Panc1 (cell line): ENCODE results near the gene GC. TPM values are rescaled to one million over a fixed set of nuclear protein-coding genes. Genes with fewer than 3 reads are reported as not detected.

Experiments used
- ATAC-seq: fragments of 200-7000 bp; cut with Tn5 transposase; 2 replicates; pipeline ENCODE4 v1.9.1; 2020; ENCODE audit warnings: mild to moderate bottlenecking, moderate library complexity
- BruUV-seq: library from RNA; stranded (reverse); fragments of 400-500 nt; replicated peaks from 2 replicates; lab custom pipeline; 2021; lab: Mats Ljungman, UMichigan
- CTCF ChIA-PET: fragments of 300-600 bp; sonication (Branson Sonifier 250); formaldehyde crosslinking; loops from one replicate; lab custom pipeline; 2022; ENCODE audit warnings: antibody characterized with exemption; lab: Charles Lee
- POLR2A ChIA-PET: fragments of 300-600 bp; sonication (Branson Sonifier 250); formaldehyde crosslinking; loops from one replicate; lab custom pipeline; 2022; ENCODE audit warnings: antibody characterized with exemption; lab: Charles Lee
- DNase-seq: peaks from one replicate; pipeline ENCODE4 v3.0.0-alpha.2; 2010; ENCODE audit warnings: low read depth, low spot score
- H3K27ac ChIP-seq: 2 replicates; pipeline ENCODE4 v1.5.1; 2011; ENCODE audit warnings: mild to moderate bottlenecking, low read length, inconsistent platforms
- H3K27me3 ChIP-seq: fragments of 200-500 bp; sonication (Bioruptor generic); 2 replicates; pipeline ENCODE4 v1.6.0; 2014; ENCODE audit warnings: low read length, inconsistent platforms; ENCODE audit not compliant: control insufficient read depth, insufficient read depth
- H3K36me3 ChIP-seq: fragments of 200-500 bp; sonication (Bioruptor generic); 2 replicates; pipeline ENCODE4 v1.5.1; 2014; ENCODE audit warnings: inconsistent platforms, mild to moderate bottlenecking, low read length, moderate library complexity; ENCODE audit not compliant: control insufficient read depth, insufficient read depth
- H3K4me1 ChIP-seq: 2 replicates; pipeline ENCODE4 v1.5.1; 2011; ENCODE audit warnings: inconsistent platforms, mild to moderate bottlenecking, low read length, moderate library complexity; ENCODE audit not compliant: control insufficient read depth, insufficient read depth
- H3K4me3 ChIP-seq, 2 experiments: 2 replicates each; pipeline ENCODE4 v1.5.1; 2011 to 2012; ENCODE audit warnings: low read depth in 2 of 2, low read length in 2 of 2, mild to moderate bottlenecking in 2 of 2, inconsistent platforms in 1 of 2, moderate library complexity in 1 of 2
- H3K9me3 ChIP-seq: fragments of 200-500 bp; sonication (Bioruptor generic); 2 replicates; pipeline ENCODE4 v1.5.1; 2014; ENCODE audit warnings: low read depth, mild to moderate bottlenecking, inconsistent platforms, low read length, moderate library complexity; ENCODE audit not compliant: control insufficient read depth, insufficient read depth
- POLR2AphosphoS5 ChIP-seq: IDR thresholded peaks from 2 replicates; pipeline ENCODE4 v1.6.1; 2012; ENCODE audit warnings: mild to moderate bottlenecking, low read depth, low read length, moderate library complexity
- SIN3A ChIP-seq: IDR thresholded peaks from 2 replicates; pipeline ENCODE4 v1.6.1; 2012; ENCODE audit warnings: low read depth, mild to moderate bottlenecking, low read length, moderate library complexity, borderline replicate concordance; ENCODE audit not compliant: insufficient read depth
- TCF7L2 ChIP-seq: IDR thresholded peaks from 2 replicates; pipeline ENCODE4 v1.6.1; 2011; ENCODE audit warnings: mild to moderate bottlenecking, low read depth, low read length, inconsistent platforms
- in situ Hi-C: cut with HindIII; loops from 2 replicates; pipeline ENCODE4 v1.10.0; 2016; ENCODE audit warnings: low sequenced_read_pairs, low pct_unique_long_range_greater_than_20kb
- intact Hi-C: fragments of 100-400 bp; cut with micrococcal nuclease; formaldehyde crosslinking; loops from one replicate; pipeline ENCODE4 v1.10.0; 2022; ENCODE audit not compliant: unreplicated experiment
- total RNA-seq: library from RNA; stranded (reverse); gene quantifications from one replicate; pipeline ENCODE4 v1.2.1, GENCODE V29; 2021; ENCODE audit not compliant: unreplicated experiment
- TF ChIP-seq, protein P1 (sequence below), 2 experiments: IDR thresholded peaks; 2 replicates each; pipeline ENCODE4 v1.6.1; 2011 to 2012; ENCODE audit warnings: low read depth in 2 of 2, control low read depth in 1 of 2, low read length in 1 of 2, mild to moderate bottlenecking in 1 of 2, moderate library complexity in 1 of 2; ENCODE audit not compliant: insufficient read depth in 1 of 2
- TF ChIP-seq, protein P2 (sequence below): fragments of 450-650 bp; IDR thresholded peaks from 2 replicates; pipeline ENCODE4 v1.5.1; 2017; ENCODE audit warnings: mild to moderate bottlenecking

The GC gene
- total RNA-seq, 1 experiment from 2014 or later, result 0.31 TPM

GRCh38 chr4:71698141-71698540 is 85.7 kb downstream of the GC start:
- intact Hi-C loops (no loop called here), in situ Hi-C loops (no loop called here)
- no peak overlapping the region for H3K27ac ChIP-seq
- TF ChIP-seq, protein P1, sequence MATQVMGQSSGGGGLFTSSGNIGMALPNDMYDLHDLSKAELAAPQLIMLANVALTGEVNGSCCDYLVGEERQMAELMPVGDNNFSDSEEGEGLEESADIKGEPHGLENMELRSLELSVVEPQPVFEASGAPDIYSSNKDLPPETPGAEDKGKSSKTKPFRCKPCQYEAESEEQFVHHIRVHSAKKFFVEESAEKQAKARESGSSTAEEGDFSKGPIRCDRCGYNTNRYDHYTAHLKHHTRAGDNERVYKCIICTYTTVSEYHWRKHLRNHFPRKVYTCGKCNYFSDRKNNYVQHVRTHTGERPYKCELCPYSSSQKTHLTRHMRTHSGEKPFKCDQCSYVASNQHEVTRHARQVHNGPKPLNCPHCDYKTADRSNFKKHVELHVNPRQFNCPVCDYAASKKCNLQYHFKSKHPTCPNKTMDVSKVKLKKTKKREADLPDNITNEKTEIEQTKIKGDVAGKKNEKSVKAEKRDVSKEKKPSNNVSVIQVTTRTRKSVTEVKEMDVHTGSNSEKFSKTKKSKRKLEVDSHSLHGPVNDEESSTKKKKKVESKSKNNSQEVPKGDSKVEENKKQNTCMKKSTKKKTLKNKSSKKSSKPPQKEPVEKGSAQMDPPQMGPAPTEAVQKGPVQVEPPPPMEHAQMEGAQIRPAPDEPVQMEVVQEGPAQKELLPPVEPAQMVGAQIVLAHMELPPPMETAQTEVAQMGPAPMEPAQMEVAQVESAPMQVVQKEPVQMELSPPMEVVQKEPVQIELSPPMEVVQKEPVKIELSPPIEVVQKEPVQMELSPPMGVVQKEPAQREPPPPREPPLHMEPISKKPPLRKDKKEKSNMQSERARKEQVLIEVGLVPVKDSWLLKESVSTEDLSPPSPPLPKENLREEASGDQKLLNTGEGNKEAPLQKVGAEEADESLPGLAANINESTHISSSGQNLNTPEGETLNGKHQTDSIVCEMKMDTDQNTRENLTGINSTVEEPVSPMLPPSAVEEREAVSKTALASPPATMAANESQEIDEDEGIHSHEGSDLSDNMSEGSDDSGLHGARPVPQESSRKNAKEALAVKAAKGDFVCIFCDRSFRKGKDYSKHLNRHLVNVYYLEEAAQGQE (IDR thresholded peaks at IDR 0.05; ENCODE audit: insufficient read depth in 1 of 2, low read depth in 2 of 2, low read length in 1 of 2), result no peak
- TF ChIP-seq POLR2AphosphoS5 (no peak), SIN3A (no peak), TCF7L2 (no peak)
- TF ChIP-seq, protein P2, sequence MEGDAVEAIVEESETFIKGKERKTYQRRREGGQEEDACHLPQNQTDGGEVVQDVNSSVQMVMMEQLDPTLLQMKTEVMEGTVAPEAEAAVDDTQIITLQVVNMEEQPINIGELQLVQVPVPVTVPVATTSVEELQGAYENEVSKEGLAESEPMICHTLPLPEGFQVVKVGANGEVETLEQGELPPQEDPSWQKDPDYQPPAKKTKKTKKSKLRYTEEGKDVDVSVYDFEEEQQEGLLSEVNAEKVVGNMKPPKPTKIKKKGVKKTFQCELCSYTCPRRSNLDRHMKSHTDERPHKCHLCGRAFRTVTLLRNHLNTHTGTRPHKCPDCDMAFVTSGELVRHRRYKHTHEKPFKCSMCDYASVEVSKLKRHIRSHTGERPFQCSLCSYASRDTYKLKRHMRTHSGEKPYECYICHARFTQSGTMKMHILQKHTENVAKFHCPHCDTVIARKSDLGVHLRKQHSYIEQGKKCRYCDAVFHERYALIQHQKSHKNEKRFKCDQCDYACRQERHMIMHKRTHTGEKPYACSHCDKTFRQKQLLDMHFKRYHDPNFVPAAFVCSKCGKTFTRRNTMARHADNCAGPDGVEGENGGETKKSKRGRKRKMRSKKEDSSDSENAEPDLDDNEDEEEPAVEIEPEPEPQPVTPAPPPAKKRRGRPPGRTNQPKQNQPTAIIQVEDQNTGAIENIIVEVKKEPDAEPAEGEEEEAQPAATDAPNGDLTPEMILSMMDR, result no peak
- BruUV-seq, result no TSS peak
- CTCF ChIA-PET, result no interaction called here
- H3K27me3 ChIP-seq, result no peaks in the 10 kb centered on the region
- no peaks in the 10 kb centered on the region for H3K36me3 ChIP-seq
- DNase-seq (no peak), ATAC-seq (no peak)
- H3K9me3 ChIP-seq, result no peaks in the 10 kb centered on the region
- no peak overlapping the region for H3K4me3 ChIP-seq
- POLR2A ChIA-PET, result no interaction called here
- no peaks in the 10 kb centered on the region for H3K4me1 ChIP-seq

DNA sequence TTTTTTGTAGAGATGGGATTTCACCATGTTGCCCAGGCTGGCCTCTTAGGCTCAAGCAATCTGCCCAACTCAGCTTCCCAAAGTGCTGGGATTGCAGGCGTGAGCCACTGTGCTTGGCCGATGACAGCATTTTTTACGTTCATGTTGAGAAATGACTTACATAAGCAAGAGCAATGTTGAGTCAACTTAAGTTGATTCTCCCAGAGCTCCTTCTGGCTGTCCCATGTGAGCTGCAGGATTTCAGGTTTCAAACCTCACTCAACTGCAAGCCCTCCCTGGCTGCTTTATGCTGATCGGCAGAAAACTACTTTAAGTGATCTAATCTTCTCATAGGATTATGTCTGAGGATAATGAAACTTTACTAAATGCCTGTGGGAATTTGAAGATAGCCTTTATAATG is 86.8 kb downstream of the GC start:
- Histone ChIP-seq H3K4me1 (no peaks in the 10 kb centered on the region), H3K36me3 (no peaks in the 10 kb centered on the region), H3K4me3 (no peak overlapping the region), H3K27me3 (no peaks in the 10 kb centered on the region), H3K27ac (no peak overlapping the region), H3K9me3 (no peaks in the 10 kb centered on the region)
- in situ Hi-C loops, result no loop called here
- CTCF ChIA-PET, result no interaction called here
- TF ChIP-seq, protein P1 (IDR thresholded peaks at IDR 0.05; ENCODE audit: insufficient read depth in 1 of 2, low read depth in 2 of 2, low read length in 1 of 2), result no peak
- TF ChIP-seq POLR2AphosphoS5 (no peak), SIN3A (no peak), TCF7L2 (no peak)
- TF ChIP-seq, protein P2, result no peak
- intact Hi-C loops, result no loop called here
- ATAC-seq, result no peak
- no TSS peak for BruUV-seq
- DNase-seq, result no peak
- POLR2A ChIA-PET, result no interaction called here
